ENCODE results near the gene OR10X1.

OR10X1 gene, protein sequence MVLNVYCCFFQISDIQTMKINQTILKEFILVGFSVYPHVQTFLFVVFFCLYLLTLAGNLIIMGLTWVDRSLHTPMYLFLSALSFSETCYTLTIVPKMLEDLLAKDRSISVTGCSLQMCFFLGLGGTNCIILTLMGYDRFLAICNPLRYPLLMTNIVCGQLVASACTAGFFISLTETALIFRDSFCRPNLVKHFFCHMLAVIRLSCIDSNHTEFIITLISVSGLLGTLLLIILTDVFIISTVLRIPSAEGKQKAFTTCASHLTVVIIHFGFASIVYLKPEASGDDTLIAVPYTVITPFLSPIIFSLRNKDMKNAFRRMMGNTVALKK

GRCh38 chr1:158579733-158580132, at the start of gene OR10X1:
Gene OR10X1 (minus strand): TSS chr1:158579899. CDS start chr1:158579899, 0 bp downstream.
- Mint-ChIP-seq H3K9me3 (no peaks in the 10 kb centered on the region), H3K4me3 (no peak within 1 kb of the TSS), H3K27ac (no peak within 1 kb of the TSS), H3K27me3 (no peaks in the 10 kb centered on the region), H3K36me3 (ENCODE audit: low read depth) (no peaks in the 10 kb centered on the region), H3K4me1 (ENCODE audit: low read depth) (no peaks in the 10 kb centered on the region)
- intact Hi-C loops (cut with micrococcal nuclease), result no loop called here

GRCh38 chr1:158613764-158614163, 34.1 kb upstream of the OR10X1 start:
- intact Hi-C loops (cut with micrococcal nuclease), result no loop called here
- no peak overlapping the region for H3K4me3 Mint-ChIP-seq
- H3K27me3 Mint-ChIP-seq, result no peaks in the 10 kb centered on the region

DNA sequence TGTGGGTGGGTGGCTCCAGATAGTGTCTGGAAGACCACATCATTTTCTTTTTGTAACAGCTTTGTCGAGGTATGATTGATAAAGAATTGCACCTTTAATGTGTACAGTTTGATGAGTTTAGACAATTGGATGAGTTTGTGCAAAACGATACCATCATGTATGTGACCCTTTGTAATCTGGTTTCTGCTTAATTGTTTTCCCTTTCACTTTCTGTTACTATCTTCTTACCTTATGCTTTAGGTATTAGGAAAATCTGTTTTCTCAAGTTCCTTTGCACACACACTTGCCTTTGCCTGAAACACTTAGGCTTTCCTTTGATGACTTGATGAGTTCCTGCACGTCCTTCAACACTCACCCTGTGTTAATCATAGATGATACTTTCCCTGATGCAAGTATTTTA, 32.2 kb upstream of the OR10X1 start:
- intact Hi-C loops (cut with micrococcal nuclease), result no loop called here
- Mint-ChIP-seq H3K4me1 (ENCODE audit: low read depth) (no peaks in the 10 kb centered on the region), H3K27ac (no peak overlapping the region), H3K4me3 (no peak overlapping the region), H3K9me3 (no peaks in the 10 kb centered on the region), H3K27me3 (no peaks in the 10 kb centered on the region), H3K36me3 (ENCODE audit: low read depth) (no peaks in the 10 kb centered on the region)

More at GRCh38 chr1:158613764-158614163, 34.1 kb upstream of the OR10X1 start:
- H3K4me1 Mint-ChIP-seq (ENCODE audit: low read depth), result no peaks in the 10 kb centered on the region
- no peaks in the 10 kb centered on the region for H3K9me3 Mint-ChIP-seq
- no peak overlapping the region for H3K27ac Mint-ChIP-seq
- H3K36me3 Mint-ChIP-seq (ENCODE audit: low read depth), result no peaks in the 10 kb centered on the region

DNA sequence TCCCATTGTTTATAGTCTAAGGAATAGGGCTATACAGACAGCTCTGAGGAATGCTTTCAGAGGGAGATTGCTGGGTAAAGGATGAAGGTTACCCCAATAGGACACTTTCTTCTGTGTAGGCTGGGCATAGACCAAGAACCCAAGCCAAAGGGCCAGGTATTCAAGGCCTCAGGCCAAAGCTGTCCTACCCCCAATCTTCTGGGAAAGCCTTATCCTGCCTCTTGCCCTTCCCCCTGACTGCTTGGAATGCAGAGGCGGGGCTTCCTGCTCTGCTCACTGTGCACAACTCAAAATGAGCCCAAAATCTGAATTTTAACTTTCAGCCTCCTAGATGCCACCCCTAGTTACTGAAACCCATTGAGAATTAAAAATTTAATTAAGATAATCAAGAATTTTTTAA, 27.6 kb upstream of the OR10X1 start:
- no peaks in the 10 kb centered on the region for H3K9me3 Mint-ChIP-seq
- H3K27me3 Mint-ChIP-seq, result no peaks in the 10 kb centered on the region
- H3K36me3 Mint-ChIP-seq (ENCODE audit: low read depth), result no peaks in the 10 kb centered on the region
- intact Hi-C loops (cut with micrococcal nuclease), result no loop called here
- no peaks in the 10 kb centered on the region for H3K4me1 Mint-ChIP-seq (ENCODE audit: low read depth)
- H3K27ac Mint-ChIP-seq, result no peak overlapping the region
- no peak overlapping the region for H3K4me3 Mint-ChIP-seq

DNA sequence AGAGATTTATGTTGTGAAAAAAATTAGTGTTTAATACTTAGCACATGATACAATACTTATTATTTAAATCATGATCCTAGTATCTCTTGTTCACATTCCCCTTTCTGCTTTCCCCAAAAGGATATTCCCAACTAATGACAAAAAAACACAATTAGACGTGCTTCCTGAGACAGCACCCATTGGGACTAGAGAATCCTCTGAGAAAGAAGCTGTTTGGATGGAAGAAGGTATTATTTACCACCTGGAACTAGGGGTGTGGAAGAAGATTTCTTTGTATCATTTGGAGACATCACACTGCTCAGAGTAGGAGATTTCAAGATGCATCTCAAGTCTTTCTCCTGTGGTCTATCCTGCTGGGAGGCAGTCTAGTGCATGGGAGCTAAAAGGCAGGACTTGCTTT, 25.3 kb upstream of the OR10X1 start, which contains the start of gene OR10Z1:
Gene OR10Z1 (plus strand): TSS at position 301 of the 400 bp plus-strand sequence. CDS start 1,171 bp downstream, outside the sequence.
- no peak within 1 kb of the TSS for H3K4me3 Mint-ChIP-seq
- H3K9me3 Mint-ChIP-seq, result peaks cover 2% of the 10 kb centered on the region
- H3K27me3 Mint-ChIP-seq, result no peaks in the 10 kb centered on the region
- H3K36me3 Mint-ChIP-seq (ENCODE audit: low read depth), result no peaks in the 10 kb centered on the region
- intact Hi-C loops (cut with micrococcal nuclease), result no loop called here
- no peak within 1 kb of the TSS for H3K27ac Mint-ChIP-seq
- no peaks in the 10 kb centered on the region for H3K4me1 Mint-ChIP-seq (ENCODE audit: low read depth)

GRCh38 chr1:158600735-158601134, 21.0 kb upstream of the OR10X1 start:
- intact Hi-C loops (cut with micrococcal nuclease), result no loop called here
- Mint-ChIP-seq H3K4me1 (ENCODE audit: low read depth) (no peaks in the 10 kb centered on the region), H3K27ac (no peak overlapping the region), H3K36me3 (ENCODE audit: low read depth) (no peaks in the 10 kb centered on the region), H3K27me3 (no peaks in the 10 kb centered on the region), H3K4me3 (no peak overlapping the region), H3K9me3 (peaks cover 45% of the 10 kb centered on the region)

DNA sequence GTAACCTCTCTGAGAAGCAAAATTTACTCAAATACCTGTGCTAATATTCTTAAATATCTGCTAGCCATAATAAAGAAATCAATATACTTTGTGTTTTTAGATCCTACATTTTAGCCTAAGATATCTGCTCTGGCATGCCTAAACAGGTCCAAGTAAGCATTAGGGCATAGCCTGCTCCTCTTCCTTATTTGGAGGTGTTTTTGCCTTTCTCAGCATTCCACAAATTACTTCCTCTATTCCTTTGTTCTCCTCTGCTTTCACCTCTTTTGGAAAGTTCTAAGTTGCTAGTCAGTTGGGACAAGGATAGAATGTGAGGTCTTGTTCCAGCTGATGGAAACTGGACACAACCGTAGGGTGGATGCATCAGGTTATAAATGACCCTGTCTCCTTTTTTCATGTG, 7.2 kb upstream of the OR10X1 start:
- no peaks in the 10 kb centered on the region for H3K27me3 Mint-ChIP-seq
- no peak overlapping the region for H3K27ac Mint-ChIP-seq
- H3K4me3 Mint-ChIP-seq, result no peak overlapping the region
- H3K9me3 Mint-ChIP-seq, result peaks cover 22% of the 10 kb centered on the region
- peaks cover 6% of the 10 kb centered on the region for H3K36me3 Mint-ChIP-seq (ENCODE audit: low read depth)
- intact Hi-C loops (cut with micrococcal nuclease), result no loop called here
- H3K4me1 Mint-ChIP-seq (ENCODE audit: low read depth), result no peaks in the 10 kb centered on the region

DNA sequence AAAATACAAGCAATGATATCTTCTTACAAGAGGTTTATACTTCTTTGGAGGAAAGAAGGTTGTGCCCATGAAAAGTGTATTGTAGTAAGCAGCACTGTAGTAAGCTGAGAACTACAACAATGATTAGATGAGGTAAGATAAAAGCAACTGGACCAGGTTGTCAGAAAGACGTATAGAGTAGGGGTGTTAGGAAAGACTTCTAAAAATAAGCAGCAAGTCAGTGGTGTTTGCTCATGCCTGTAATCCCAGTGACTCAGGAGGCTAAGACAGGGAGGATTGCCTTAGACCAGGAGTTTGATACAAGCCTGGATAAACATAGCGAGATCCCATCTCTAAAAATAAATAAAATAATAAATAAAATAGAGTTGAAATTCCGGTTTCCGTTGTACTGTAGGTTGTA, 4.3 kb upstream of the OR10X1 start:
- no peaks in the 10 kb centered on the region for H3K27me3 Mint-ChIP-seq
- no peaks in the 10 kb centered on the region for H3K4me1 Mint-ChIP-seq (ENCODE audit: low read depth)
- intact Hi-C loops (cut with micrococcal nuclease), result no loop called here
- no peak overlapping the region for H3K27ac Mint-ChIP-seq
- peaks cover 17% of the 10 kb centered on the region for H3K9me3 Mint-ChIP-seq
- H3K4me3 Mint-ChIP-seq, result no peak overlapping the region
- peaks cover 6% of the 10 kb centered on the region for H3K36me3 Mint-ChIP-seq (ENCODE audit: low read depth)

- Mint-ChIP-seq H3K9me3 (no peaks in the 10 kb centered on the region), H3K36me3 (ENCODE audit: low read depth) (no peaks in the 10 kb centered on the region), H3K27ac (no peak overlapping the region), H3K4me1 (ENCODE audit: low read depth) (no peaks in the 10 kb centered on the region), H3K27me3 (no peaks in the 10 kb centered on the region), H3K4me3 (no peak overlapping the region)
- intact Hi-C loops (cut with micrococcal nuclease), result no loop called here
Observed at GRCh38 chr1:158577561-158577960, 2.1 kb downstream of the OR10X1 start.

GRCh38 chr1:158572226-158572625, 7.5 kb downstream of the OR10X1 start:
- Mint-ChIP-seq H3K36me3 (ENCODE audit: low read depth) (no peaks in the 10 kb centered on the region), H3K27ac (no peak overlapping the region), H3K4me3 (no peak overlapping the region), H3K4me1 (ENCODE audit: low read depth) (no peaks in the 10 kb centered on the region), H3K27me3 (no peaks in the 10 kb centered on the region), H3K9me3 (no peaks in the 10 kb centered on the region)
- intact Hi-C loops (cut with micrococcal nuclease), result no loop called here

DNA sequence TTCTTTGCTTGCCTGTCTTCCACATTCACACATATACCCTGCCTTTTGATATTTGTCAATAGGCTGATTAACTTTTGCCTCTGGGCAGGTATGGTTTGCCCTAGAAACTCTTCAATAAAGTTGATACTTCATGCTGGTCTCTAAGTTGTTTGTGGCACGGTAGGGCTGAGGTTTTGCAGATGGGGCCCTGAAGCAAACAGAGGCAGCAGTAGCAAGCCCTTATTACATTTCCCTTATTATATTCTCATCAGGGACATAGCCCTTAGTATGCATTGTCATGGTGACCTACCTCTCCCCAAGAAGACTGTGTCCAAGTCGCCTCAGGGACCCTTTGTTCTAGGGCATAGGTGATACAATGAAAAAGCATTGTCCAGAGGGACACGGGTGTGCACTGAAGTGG, 9.2 kb downstream of the OR10X1 start, which contains the start of gene OR6P1:
Gene OR6P1 (minus strand): TSS at position 101 of the 400 bp plus-strand sequence. CDS start 6,976 bp downstream, outside the sequence.
- Mint-ChIP-seq H3K4me3 (no peak within 1 kb of the TSS), H3K27ac (no peak within 1 kb of the TSS), H3K27me3 (no peaks in the 10 kb centered on the region), H3K4me1 (ENCODE audit: low read depth) (no peaks in the 10 kb centered on the region), H3K9me3 (no peaks in the 10 kb centered on the region), H3K36me3 (ENCODE audit: low read depth) (no peaks in the 10 kb centered on the region)
- intact Hi-C loops (cut with micrococcal nuclease), result no loop called here

- no peaks in the 10 kb centered on the region for H3K27me3 Mint-ChIP-seq
- H3K27ac Mint-ChIP-seq, result no peak overlapping the region
- no peaks in the 10 kb centered on the region for H3K36me3 Mint-ChIP-seq (ENCODE audit: low read depth)
- H3K4me1 Mint-ChIP-seq (ENCODE audit: low read depth), result peaks cover 9% of the 10 kb centered on the region
- H3K4me3 Mint-ChIP-seq, result no peak overlapping the region
- peaks cover 17% of the 10 kb centered on the region for H3K9me3 Mint-ChIP-seq
- intact Hi-C loops (cut with micrococcal nuclease), result no loop called here
Observed at GRCh38 chr1:158564608-158565007, 15.1 kb downstream of the OR10X1 start.

GRCh38 chr1:158563853-158564252, 15.8 kb downstream of the OR10X1 start:
- H3K9me3 Mint-ChIP-seq, result peaks cover 17% of the 10 kb centered on the region
- intact Hi-C loops (cut with micrococcal nuclease), result no loop called here
- no peak overlapping the region for H3K27ac Mint-ChIP-seq
- H3K4me1 Mint-ChIP-seq (ENCODE audit: low read depth), result peaks cover 9% of the 10 kb centered on the region
- H3K36me3 Mint-ChIP-seq (ENCODE audit: low read depth), result no peaks in the 10 kb centered on the region
- H3K27me3 Mint-ChIP-seq, result no peaks in the 10 kb centered on the region
- H3K4me3 Mint-ChIP-seq, result no peak overlapping the region

DNA sequence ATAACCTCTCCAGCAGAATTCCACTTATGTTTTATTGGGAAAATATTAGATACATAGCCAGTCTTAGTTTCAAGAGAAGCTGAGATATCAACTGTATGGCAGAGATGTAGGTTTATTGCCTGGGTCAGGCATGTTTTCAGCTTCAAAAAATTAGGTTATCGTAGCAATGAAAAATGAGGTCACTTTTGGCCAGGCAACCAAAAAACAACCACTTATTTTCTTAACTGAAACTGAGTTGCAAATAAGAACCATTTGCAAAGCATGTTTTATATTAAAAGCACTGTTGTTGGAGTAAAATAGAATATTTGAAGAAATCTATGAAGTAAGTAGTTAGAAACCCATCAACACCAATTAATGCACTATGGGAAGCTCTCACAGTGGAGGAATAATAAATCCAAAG, 20.0 kb downstream of the OR10X1 start:
- H3K36me3 Mint-ChIP-seq (ENCODE audit: low read depth), result no peaks in the 10 kb centered on the region
- H3K27me3 Mint-ChIP-seq, result no peaks in the 10 kb centered on the region
- H3K4me3 Mint-ChIP-seq, result no peak overlapping the region
- peaks cover 17% of the 10 kb centered on the region for H3K9me3 Mint-ChIP-seq
- H3K27ac Mint-ChIP-seq, result no peak overlapping the region
- H3K4me1 Mint-ChIP-seq (ENCODE audit: low read depth), result peaks cover 9% of the 10 kb centered on the region
- intact Hi-C loops (cut with micrococcal nuclease), result no loop called here

DNA sequence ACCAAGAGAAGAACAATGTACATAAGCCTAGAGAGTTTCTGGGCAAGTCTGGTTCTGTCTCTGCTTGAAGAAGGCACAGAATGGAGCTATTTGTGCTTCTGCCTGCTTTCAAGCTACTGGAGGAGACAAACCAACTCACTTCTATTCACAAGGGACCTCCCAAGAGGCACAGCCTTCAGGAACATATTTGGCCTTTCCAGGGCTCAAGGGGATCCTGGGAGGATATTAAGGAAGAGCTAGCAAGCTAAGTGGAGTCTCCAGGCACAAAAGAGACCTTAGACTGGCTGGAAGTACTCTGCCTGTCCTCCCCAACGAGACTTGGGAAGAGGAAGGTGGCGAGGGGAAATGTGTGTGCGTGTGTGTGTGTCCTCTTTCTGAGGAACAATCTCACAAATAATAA, 25.3 kb downstream of the OR10X1 start, which contains the start of gene OR6Y1:
Gene OR6Y1 (minus strand): TSS at position 54 of the 400 bp plus-strand sequence. CDS start 6,300 bp downstream, outside the sequence.
- Mint-ChIP-seq H3K36me3 (ENCODE audit: low read depth) (no peaks in the 10 kb centered on the region), H3K27me3 (no peaks in the 10 kb centered on the region), H3K9me3 (no peaks in the 10 kb centered on the region), H3K4me1 (ENCODE audit: low read depth) (no peaks in the 10 kb centered on the region), H3K27ac (no peak within 1 kb of the TSS), H3K4me3 (no peak within 1 kb of the TSS)
- intact Hi-C loops (cut with micrococcal nuclease), result no loop called here
